H7 (cell line): ENCODE data around the gene ZNRF3. TPM values are rescaled to one million over a fixed set of nuclear protein-coding genes. Genes with fewer than 3 reads are reported as not detected.
"Not testable (repeated sequence)": the region's sequence is repeated elsewhere in the genome, so short reads cannot be mapped to it uniquely, and the experiment has no call there.

ENCODE experiments used
- DNase-seq: peaks from one replicate; pipeline ENCODE4 v3.0.0; 2012
- H3K27me3 ChIP-seq: 2 replicates; pipeline ENCODE4 v1.6.0; 2011; ENCODE audit warnings: mild to moderate bottlenecking, low read length; ENCODE audit not compliant: control insufficient read depth, insufficient read depth
- H3K36me3 ChIP-seq: replicated peaks from 2 replicates; pipeline ENCODE4 v1.5.1; 2011; ENCODE audit warnings: low read length; ENCODE audit not compliant: control insufficient read depth, insufficient read depth
- H3K4me3 ChIP-seq: 2 replicates; pipeline ENCODE4 v1.5.1; 2011; ENCODE audit warnings: low read depth, mild to moderate bottlenecking, control low read depth, low read length, moderate library complexity; ENCODE audit not compliant: insufficient read depth
- total RNA-seq: library from RNA; depleted of rRNA; stranded (reverse); fragments of >200 nt; shearing (Covaris generic); gene quantifications from 2 replicates; pipeline ENCODE4 v1.2.3, GENCODE V29; 2014; rRNA removed

ZNRF3 gene
- 22.1 and 27.7 TPM in 2 replicates for total RNA-seq

GRCh38 chr22:28882878-28883656, at the start of gene ZNRF3:
ZNRF3 (plus strand) TSS chr22:28883572; CDS start chr22:28883767, 195 bp downstream.
- no peaks in the 10 kb centered on the region; the same call in 1 of the 2 replicates for H3K27me3 ChIP-seq
- H3K36me3 ChIP-seq: no peaks in the 10 kb centered on the region
- DNase-seq: peak; percentile 98
- H3K4me3 ChIP-seq: peak within 1 kb of the TSS; percentile 70

- DNase-seq: peak; percentile 28
- H3K27me3 ChIP-seq: no peaks in the 10 kb centered on the region
- no peaks in the 10 kb centered on the region for H3K36me3 ChIP-seq
- H3K4me3 ChIP-seq: no peak overlapping the region
These were observed 47.7 kb upstream of the ZNRF3 start for GRCh38 chr22:28835630-28836189.

- Histone ChIP-seq H3K27me3 (no peaks in the 10 kb centered on the region), H3K4me3 (no peak overlapping the region), H3K36me3 (no peaks in the 10 kb centered on the region)
- no peak for DNase-seq
These were observed 45.7 kb upstream of the ZNRF3 start for GRCh38 chr22:28837640-28838039.

GRCh38 chr22:28838971-28839370, 44.4 kb upstream of the ZNRF3 start:
- Histone ChIP-seq H3K36me3 (no peaks in the 10 kb centered on the region), H3K27me3 (no peaks in the 10 kb centered on the region), H3K4me3 (no peak overlapping the region)
- DNase-seq: no peak

GRCh38 chr22:28841111-28841510, 42.3 kb upstream of the ZNRF3 start:
- Histone ChIP-seq H3K27me3 (no peaks in the 10 kb centered on the region), H3K36me3 (no peaks in the 10 kb centered on the region), H3K4me3 (no peak overlapping the region)
- no peak for DNase-seq

- no peaks in the 10 kb centered on the region for H3K27me3 ChIP-seq
- no peaks in the 10 kb centered on the region for H3K36me3 ChIP-seq
- H3K4me3 ChIP-seq: no peak overlapping the region
- DNase-seq: no peak
These were observed 39.7 kb upstream of the ZNRF3 start for GRCh38 chr22:28843633-28844032.

GRCh38 chr22:28844277-28844676, 39.1 kb upstream of the ZNRF3 start:
- not testable (repeated sequence) for H3K36me3 ChIP-seq, H3K4me3 ChIP-seq, DNase-seq, H3K27me3 ChIP-seq

GRCh38 chr22:28846994-28847393, 36.4 kb upstream of the ZNRF3 start:
- Histone ChIP-seq H3K27me3 (no peaks in the 10 kb centered on the region), H3K36me3 (no peaks in the 10 kb centered on the region), H3K4me3 (no peak overlapping the region)
- no peak for DNase-seq

GRCh38 chr22:28855355-28856094, 27.8 kb upstream of the ZNRF3 start:
- H3K27me3 ChIP-seq: no peaks in the 10 kb centered on the region
- no peaks in the 10 kb centered on the region for H3K36me3 ChIP-seq
- peak; percentile 78 for DNase-seq
- no peak overlapping the region for H3K4me3 ChIP-seq

- no peaks in the 10 kb centered on the region for H3K27me3 ChIP-seq
- no peak overlapping the region for H3K4me3 ChIP-seq
- no peaks in the 10 kb centered on the region for H3K36me3 ChIP-seq
- no peak for DNase-seq
These were observed 27.3 kb upstream of the ZNRF3 start for GRCh38 chr22:28856095-28856455.

GRCh38 chr22:28857288-28857687, 26.1 kb upstream of the ZNRF3 start:
- no peak overlapping the region for H3K4me3 ChIP-seq
- no peaks in the 10 kb centered on the region for H3K36me3 ChIP-seq
- no peaks in the 10 kb centered on the region for H3K27me3 ChIP-seq
- no peak for DNase-seq

- no peaks in the 10 kb centered on the region for H3K36me3 ChIP-seq
- no peak for DNase-seq
- no peak overlapping the region for H3K4me3 ChIP-seq
- no peaks in the 10 kb centered on the region for H3K27me3 ChIP-seq
These were observed 18.3 kb upstream of the ZNRF3 start for GRCh38 chr22:28864878-28865596.

GRCh38 chr22:28867191-28867590, 16.2 kb upstream of the ZNRF3 start:
- DNase-seq: no peak
- H3K36me3 ChIP-seq: no peaks in the 10 kb centered on the region
- no peak overlapping the region for H3K4me3 ChIP-seq
- H3K27me3 ChIP-seq: no peaks in the 10 kb centered on the region

GRCh38 chr22:28868389-28868788, 15.0 kb upstream of the ZNRF3 start:
- DNase-seq, H3K36me3 ChIP-seq, H3K4me3 ChIP-seq: not testable (repeated sequence)

More at GRCh38 chr22:28868389-28868788, 15.0 kb upstream of the ZNRF3 start:
- H3K27me3 ChIP-seq: not testable (repeated sequence)
